Measurements from ENCODE around the gene FMN1.

FMN1 gene

GRCh38 chr15:32817577-32817976 is 376.9 kb downstream of the FMN1 start:
- DNase-seq = no peak

GRCh38 chr15:32807331-32807730 is 387.2 kb downstream of the FMN1 start:
- no peak for DNase-seq

GRCh38 chr15:32803631-32804030 is 390.9 kb downstream of the FMN1 start:
- no peak for DNase-seq

- no peak for DNase-seq
Observed at GRCh38 chr15:32802286-32802936, 392.1 kb downstream of the FMN1 start.

GRCh38 chr15:32799936-32800535 is 394.5 kb downstream of the FMN1 start:
- no peak for DNase-seq

- DNase-seq = no peak
Observed at GRCh38 chr15:32796856-32797255, 397.7 kb downstream of the FMN1 start.

- no peak for DNase-seq
Observed at GRCh38 chr15:32794973-32795372, 399.5 kb downstream of the FMN1 start.

- DNase-seq = no peak
Observed at GRCh38 chr15:32792436-32792835, 402.1 kb downstream of the FMN1 start.

GRCh38 chr15:32790352-32790999 is 404.0 kb downstream of the FMN1 start:
- no peak for DNase-seq

- DNase-seq = no peak
Observed at GRCh38 chr15:32787949-32788348, 406.6 kb downstream of the FMN1 start.

- DNase-seq = no peak
Observed at GRCh38 chr15:32786906-32787305, 407.6 kb downstream of the FMN1 start.

GRCh38 chr15:32784581-32784980 is 409.9 kb downstream of the FMN1 start:
- no peak for DNase-seq

GRCh38 chr15:32781781-32782180 is 412.7 kb downstream of the FMN1 start:
- no peak for DNase-seq

GRCh38 chr15:32778391-32779176 is 415.9 kb downstream of the FMN1 start:
- DNase-seq = no peak

GRCh38 chr15:32775103-32775502 is 419.4 kb downstream of the FMN1 start:
- DNase-seq = no peak

GRCh38 chr15:32774022-32774421 is 420.5 kb downstream of the FMN1 start:
- no peak for DNase-seq

GRCh38 chr15:32767236-32767635 is 427.3 kb downstream of the FMN1 start:
- no peak for DNase-seq

GRCh38 chr15:32766101-32766500 is 428.4 kb downstream of the FMN1 start:
- no peak for DNase-seq

GRCh38 chr15:32765236-32765635 is 429.3 kb downstream of the FMN1 start:
- no peak for DNase-seq

- DNase-seq = no peak
Observed at GRCh38 chr15:32763295-32763694, 431.2 kb downstream of the FMN1 start.

GRCh38 chr15:32757426-32757825 is 437.1 kb downstream of the FMN1 start:
- no peak for DNase-seq

GRCh38 chr15:32750979-32751378 is 443.5 kb downstream of the FMN1 start:
- no peak for DNase-seq

- no peak for DNase-seq
Observed at GRCh38 chr15:32747921-32748342, 446.6 kb downstream of the FMN1 start.

Data from CD4-positive, alpha-beta T cell treated with Interferon alpha-2 for 1 hour (primary cell).